ENCODE results near the gene G6PC1. TPM values are rescaled to one million over a fixed set of nuclear protein-coding genes. Genes with fewer than 3 reads are reported as not detected.
A peak's percentile ranks its signal among the peaks of the same experiment; 100 is the strongest.
"Not testable (repeated sequence)": the region's sequence is repeated elsewhere in the genome, so short reads cannot be mapped to it uniquely, and the experiment has no call there.

Gene G6PC1
- total and polyA plus RNA-seq, 2 donors, result 0.15 TPM; not detected in 1

- Histone ChIP-seq H3K4me3 (ENCODE audit: low read depth, low read length) (no peak overlapping the region), H3K4me1 (ENCODE audit: insufficient read depth) (no peaks in the 10 kb centered on the region), H3K36me3 (ENCODE audit: insufficient read depth) (no peaks in the 10 kb centered on the region), H3K27ac (ENCODE audit: low read depth) (no peak overlapping the region)
- no peak for DNase-seq (ENCODE audit: extremely low spot score)
- 81% methylated on average over 10 of the region's 10 CpGs for WGBS
Observed at GRCh38 chr17:42901535-42902229, 1.1 kb downstream of the G6PC1 start.

GRCh38 chr17:42904110-42904469 is 3.5 kb downstream of the G6PC1 start:
- DNase-seq (ENCODE audit: extremely low spot score), result no peak
- Histone ChIP-seq H3K36me3 (ENCODE audit: insufficient read depth) (no peaks in the 10 kb centered on the region), H3K27ac (ENCODE audit: low read depth) (no peak overlapping the region), H3K4me1 (ENCODE audit: insufficient read depth) (peaks cover 1% of the 10 kb centered on the region), H3K4me3 (ENCODE audit: low read depth, low read length) (no peak overlapping the region)
- WGBS, result 70% methylated on average over 6 of the region's 6 CpGs

- H3K4me1 ChIP-seq (ENCODE audit: insufficient read depth), result peaks cover 1% of the 10 kb centered on the region
- DNase-seq (ENCODE audit: extremely low spot score), result no peak
- WGBS, result 76% methylated on average over 8 of the region's 8 CpGs
- H3K27ac ChIP-seq (ENCODE audit: low read depth), result no peak overlapping the region
- H3K4me3 ChIP-seq (ENCODE audit: low read depth, low read length), result no peak overlapping the region
- H3K36me3 ChIP-seq (ENCODE audit: insufficient read depth), result no peaks in the 10 kb centered on the region
Observed at GRCh38 chr17:42906772-42907446, 6.3 kb downstream of the G6PC1 start.

- H3K36me3 ChIP-seq (ENCODE audit: insufficient read depth), result no peaks in the 10 kb centered on the region
- DNase-seq (ENCODE audit: extremely low spot score), result no peak
- WGBS, result 68% methylated on average over 7 of the region's 7 CpGs
- H3K4me1 ChIP-seq (ENCODE audit: insufficient read depth), result peaks cover 1% of the 10 kb centered on the region
- no peak overlapping the region for H3K27ac ChIP-seq (ENCODE audit: low read depth)
- no peak overlapping the region for H3K4me3 ChIP-seq (ENCODE audit: low read depth, low read length)
Observed at GRCh38 chr17:42908872-42909700, 8.5 kb downstream of the G6PC1 start.

GRCh38 chr17:42913522-42913921 is 12.9 kb downstream of the G6PC1 start:
- WGBS, result 71% methylated on average over 2 of the region's 2 CpGs
- Histone ChIP-seq H3K27ac (ENCODE audit: low read depth) (no peak overlapping the region), H3K4me1 (ENCODE audit: insufficient read depth) (no peaks in the 10 kb centered on the region), H3K36me3 (ENCODE audit: insufficient read depth) (no peaks in the 10 kb centered on the region), H3K4me3 (ENCODE audit: low read depth, low read length) (no peak overlapping the region)
- DNase-seq (ENCODE audit: extremely low spot score), result peak; percentile 15

GRCh38 chr17:42913981-42914617 is 13.5 kb downstream of the G6PC1 start:
- Histone ChIP-seq H3K27ac (ENCODE audit: low read depth) (no peak overlapping the region), H3K36me3 (ENCODE audit: insufficient read depth) (no peaks in the 10 kb centered on the region), H3K4me3 (ENCODE audit: low read depth, low read length) (no peak overlapping the region), H3K4me1 (ENCODE audit: insufficient read depth) (no peaks in the 10 kb centered on the region)
- no peak for DNase-seq (ENCODE audit: extremely low spot score)
- WGBS, result 49% methylated on average over 3 of the region's 3 CpGs

- not testable (repeated sequence) for H3K27ac ChIP-seq (ENCODE audit: low read depth); H3K36me3 ChIP-seq (ENCODE audit: insufficient read depth); H3K4me3 ChIP-seq (ENCODE audit: low read depth, low read length); DNase-seq (ENCODE audit: extremely low spot score); H3K4me1 ChIP-seq (ENCODE audit: insufficient read depth)
- 94% methylated on average over 6 of the region's 6 CpGs for WGBS
Observed at GRCh38 chr17:42915288-42915687, 14.7 kb downstream of the G6PC1 start.

GRCh38 chr17:42916388-42917235 is 16.0 kb downstream of the G6PC1 start:
- not testable (repeated sequence) for DNase-seq (ENCODE audit: extremely low spot score); H3K4me1 ChIP-seq (ENCODE audit: insufficient read depth); H3K4me3 ChIP-seq (ENCODE audit: low read depth, low read length); H3K36me3 ChIP-seq (ENCODE audit: insufficient read depth); H3K27ac ChIP-seq (ENCODE audit: low read depth)
- WGBS, result 85% methylated on average over 4 of the region's 4 CpGs

GRCh38 chr17:42917236-42917603 is 16.6 kb downstream of the G6PC1 start:
- Histone ChIP-seq H3K27ac (ENCODE audit: low read depth) (no peak overlapping the region), H3K4me3 (ENCODE audit: low read depth, low read length) (no peak overlapping the region), H3K36me3 (ENCODE audit: insufficient read depth) (no peaks in the 10 kb centered on the region), H3K4me1 (ENCODE audit: insufficient read depth) (no peaks in the 10 kb centered on the region)
- 79% methylated on average over 8 of the region's 8 CpGs for WGBS
- no peak for DNase-seq (ENCODE audit: extremely low spot score)

GRCh38 chr17:42918902-42919521 is 18.4 kb downstream of the G6PC1 start:
- Histone ChIP-seq H3K27ac (ENCODE audit: low read depth) (peak overlapping the region; percentile 3), H3K4me1 (ENCODE audit: insufficient read depth) (no peaks in the 10 kb centered on the region), H3K4me3 (ENCODE audit: low read depth, low read length) (no peak overlapping the region), H3K36me3 (ENCODE audit: insufficient read depth) (no peaks in the 10 kb centered on the region)
- 41% methylated on average over 3 of the region's 3 CpGs for WGBS
- DNase-seq (ENCODE audit: extremely low spot score), result no peak

GRCh38 chr17:42919522-42920077 is 19.0 kb downstream of the G6PC1 start:
- 86% methylated on average over 10 of the region's 10 CpGs for WGBS

GRCh38 chr17:42920106-42920900 is 19.7 kb downstream of the G6PC1 start:
- DNase-seq (ENCODE audit: extremely low spot score), result no peak
- no peak overlapping the region for H3K27ac ChIP-seq (ENCODE audit: low read depth)
- no peak overlapping the region for H3K4me3 ChIP-seq (ENCODE audit: low read depth, low read length)
- no peaks in the 10 kb centered on the region for H3K36me3 ChIP-seq (ENCODE audit: insufficient read depth)
- H3K4me1 ChIP-seq (ENCODE audit: insufficient read depth), result no peaks in the 10 kb centered on the region
- 82% methylated on average over 10 of the region's 10 CpGs for WGBS

More at GRCh38 chr17:42919522-42920077, 19.0 kb downstream of the G6PC1 start:
- H3K36me3 ChIP-seq (ENCODE audit: insufficient read depth); H3K4me1 ChIP-seq (ENCODE audit: insufficient read depth); H3K4me3 ChIP-seq (ENCODE audit: low read depth, low read length); H3K27ac ChIP-seq (ENCODE audit: low read depth); DNase-seq (ENCODE audit: extremely low spot score): not testable (repeated sequence)
